ENCODE measurements around the gene GPC5.

- TF ChIP-seq CTCF (IDR thresholded peaks at IDR 0.05), result no peak
- no peak for TF ChIP-seq EP300 (IDR thresholded peaks at IDR 0.05)
Observed at GRCh38 chr13:92179223-92179622, 780.8 kb downstream of the GPC5 start.

Data from ovary (tissue), 3 donors.